ENCODE results near the gene KCTD11. TPM values are rescaled to one million over a fixed set of nuclear protein-coding genes. Genes with fewer than 3 reads are reported as not detected.

Gene KCTD11
- total and polyA plus RNA-seq, 10 of the 15 experiments (the other 5 are each of a cell fraction or from before 2014, with no cell fraction given): 0.05 to 7.3 (median 2.9) TPM

DNA sequence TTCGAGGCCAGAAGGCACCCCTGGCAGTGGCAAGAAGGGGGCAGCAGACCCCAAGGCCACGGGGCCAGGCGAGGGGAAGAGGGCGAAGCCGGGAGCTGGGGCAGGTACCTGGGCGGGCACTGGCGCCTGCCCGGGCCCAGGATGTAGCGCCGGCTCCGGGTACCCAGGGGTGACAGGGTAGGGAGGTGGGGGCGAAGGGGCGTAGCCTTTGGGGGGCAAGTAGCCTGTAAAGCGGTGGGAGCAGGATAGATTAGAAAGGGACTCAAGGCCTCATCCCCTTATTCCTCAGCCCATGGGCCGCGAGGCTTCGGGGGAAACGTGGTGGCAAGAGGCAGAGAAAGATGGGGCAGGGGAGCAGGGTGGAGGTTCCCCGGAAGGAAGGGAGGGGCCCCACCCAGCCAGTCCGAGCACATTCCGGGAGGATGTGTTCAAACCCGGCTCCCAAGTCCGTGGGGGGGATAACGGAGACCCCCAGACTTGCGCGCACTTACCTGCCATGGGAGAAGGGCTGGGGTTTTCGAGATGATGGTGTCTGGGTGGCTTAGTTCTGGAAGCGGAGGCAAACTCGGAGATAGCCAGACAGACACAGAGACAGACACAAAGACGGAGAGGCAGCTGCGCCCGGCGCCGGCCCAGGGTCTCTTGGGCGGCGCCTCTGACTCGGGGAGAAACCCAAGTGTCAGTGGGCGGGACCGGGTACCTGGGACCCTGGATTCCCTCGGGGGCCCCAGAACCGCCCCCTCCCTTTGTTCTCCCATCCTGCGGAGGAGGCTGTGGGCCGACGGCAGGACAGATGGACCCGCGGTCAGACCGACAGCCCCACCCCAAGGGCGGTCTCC lies 41.9 kb downstream of the KCTD11 start:
- Histone ChIP-seq H3K79me2 (ENCODE audit: control insufficient read depth, insufficient read depth, low read length) (peaks cover 2% of the 10 kb centered on the region), H2AFZ (ENCODE audit: control insufficient read depth, low read depth, low read length) (peak overlapping the region; percentile 89), H3K9ac (ENCODE audit: control insufficient read depth, insufficient read depth, low read length) (peak overlapping the region; percentile 85), H3K4me1 (ENCODE audit: control insufficient read depth, insufficient read depth, low read length) (no peaks in the 10 kb centered on the region), H4K20me1 (ENCODE audit: control insufficient read depth, insufficient read depth) (no peaks in the 10 kb centered on the region), H3K9me3 (replicated peaks; ENCODE audit: control insufficient read depth, insufficient read depth, low read length) (no peaks in the 10 kb centered on the region), H3K4me2 (ENCODE audit: control insufficient read depth, insufficient read depth) (peak overlapping the region; percentile 96), H3K27me3 (replicated peaks in 1 of 2; ENCODE audit: control insufficient read depth in 2 of 2, insufficient read depth in 2 of 2, low read length in 1 of 2) (no peaks in the 10 kb centered on the region), H3K36me3 (ENCODE audit: control insufficient read depth in 2 of 2, insufficient read depth in 2 of 2, low read length in 1 of 2) (no peaks in the 10 kb centered on the region), H3K27ac (ENCODE audit: control insufficient read depth, insufficient read depth) (peak overlapping the region; percentile 58), H3K4me3 (peak overlapping the region; percentile 80)
- FAIRE-seq (peak; percentile 31), DNase-seq (ENCODE audit: low read depth, low spot score) (no peak), ATAC-seq (peak; percentile 70)
- 7% methylated on average over 40 of the region's 48 CpGs for WGBS (ENCODE audit: insufficient coverage, insufficient replicate concordance, low lambda C conversion rate, missing lambda C conversion rate)
- in situ Hi-C loops (cut with MboI): no loop called here
- intact Hi-C loops (cut with micrococcal nuclease; ENCODE audit: unreplicated experiment): no loop called here
- ChIA-PET POLR2A (interaction anchor here (0.9 to 3.2 kb wide), 2 partner anchors 10 to 92 kb away, joined by 3 to 23 read pairs; partner anchors contain the start of gene TMEM256), SMC1A (ENCODE audit: uncharacterized antibody, unreplicated experiment) (no interaction called here), CTCF (interaction anchor here (0.6 to 1.5 kb wide), 3 partner anchors 94 to 167 kb away, joined by 3 to 10 read pairs (median 4); partner anchors contain the start of gene SENP3), RAD21 (ENCODE audit: unreplicated experiment) (interaction anchor here (1.0 to 1.3 kb wide), 6 partner anchors 10 to 167 kb away, joined by 3 to 10 read pairs (median 4); partner anchors contain the start of genes ACAP1, TMEM102, TMEM256 and TNFSF12)
- TSS peak; percentile 67 for BruUV-seq (replicated peaks)
- TF ChIP-seq CHD1 (IDR thresholded peaks at IDR 0.05; ENCODE audit: low read depth, low read length) (no peak), POLR2AphosphoS2 (IDR thresholded peaks at IDR 0.05; ENCODE audit: low read depth, low read length) (no peak), IKZF1 (conservative IDR thresholded peaks at IDR 0.05) (no peak), EGR1 (IDR thresholded peaks at IDR 0.05; ENCODE audit: borderline replicate concordance in 1 of 2, low read depth in 2 of 2, low read length in 2 of 2) (0 out of 3 replicates have a peak, but pooled peaks of 1 of the 2 experiments have one; percentile 53), GABPA (IDR thresholded peaks at IDR 0.05; ENCODE audit: low read depth) (no peak), STAT1 (conservative IDR thresholded peaks at IDR 0.05) (no peak), PAX5 (IDR thresholded peaks at IDR 0.05; ENCODE audit: borderline replicate concordance, low read depth, low read length) (no peak), TAF1 (IDR thresholded peaks at IDR 0.05; ENCODE audit: borderline replicate concordance, low read depth, low read length) (no peak), GATAD2B (conservative IDR thresholded peaks at IDR 0.05; ENCODE audit: low read depth) (no peak)
- TF ChIP-seq, protein P1, sequence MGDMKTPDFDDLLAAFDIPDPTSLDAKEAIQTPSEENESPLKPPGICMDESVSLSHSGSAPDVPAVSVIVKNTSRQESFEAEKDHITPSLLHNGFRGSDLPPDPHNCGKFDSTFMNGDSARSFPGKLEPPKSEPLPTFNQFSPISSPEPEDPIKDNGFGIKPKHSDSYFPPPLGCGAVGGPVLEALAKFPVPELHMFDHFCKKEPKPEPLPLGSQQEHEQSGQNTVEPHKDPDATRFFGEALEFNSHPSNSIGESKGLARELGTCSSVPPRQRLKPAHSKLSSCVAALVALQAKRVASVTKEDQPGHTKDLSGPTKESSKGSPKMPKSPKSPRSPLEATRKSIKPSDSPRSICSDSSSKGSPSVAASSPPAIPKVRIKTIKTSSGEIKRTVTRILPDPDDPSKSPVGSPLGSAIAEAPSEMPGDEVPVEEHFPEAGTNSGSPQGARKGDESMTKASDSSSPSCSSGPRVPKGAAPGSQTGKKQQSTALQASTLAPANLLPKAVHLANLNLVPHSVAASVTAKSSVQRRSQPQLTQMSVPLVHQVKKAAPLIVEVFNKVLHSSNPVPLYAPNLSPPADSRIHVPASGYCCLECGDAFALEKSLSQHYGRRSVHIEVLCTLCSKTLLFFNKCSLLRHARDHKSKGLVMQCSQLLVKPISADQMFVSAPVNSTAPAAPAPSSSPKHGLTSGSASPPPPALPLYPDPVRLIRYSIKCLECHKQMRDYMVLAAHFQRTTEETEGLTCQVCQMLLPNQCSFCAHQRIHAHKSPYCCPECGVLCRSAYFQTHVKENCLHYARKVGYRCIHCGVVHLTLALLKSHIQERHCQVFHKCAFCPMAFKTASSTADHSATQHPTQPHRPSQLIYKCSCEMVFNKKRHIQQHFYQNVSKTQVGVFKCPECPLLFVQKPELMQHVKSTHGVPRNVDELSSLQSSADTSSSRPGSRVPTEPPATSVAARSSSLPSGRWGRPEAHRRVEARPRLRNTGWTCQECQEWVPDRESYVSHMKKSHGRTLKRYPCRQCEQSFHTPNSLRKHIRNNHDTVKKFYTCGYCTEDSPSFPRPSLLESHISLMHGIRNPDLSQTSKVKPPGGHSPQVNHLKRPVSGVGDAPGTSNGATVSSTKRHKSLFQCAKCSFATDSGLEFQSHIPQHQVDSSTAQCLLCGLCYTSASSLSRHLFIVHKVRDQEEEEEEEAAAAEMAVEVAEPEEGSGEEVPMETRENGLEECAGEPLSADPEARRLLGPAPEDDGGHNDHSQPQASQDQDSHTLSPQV (IDR thresholded peaks at IDR 0.05): no peak
- TF ChIP-seq, protein P2, sequence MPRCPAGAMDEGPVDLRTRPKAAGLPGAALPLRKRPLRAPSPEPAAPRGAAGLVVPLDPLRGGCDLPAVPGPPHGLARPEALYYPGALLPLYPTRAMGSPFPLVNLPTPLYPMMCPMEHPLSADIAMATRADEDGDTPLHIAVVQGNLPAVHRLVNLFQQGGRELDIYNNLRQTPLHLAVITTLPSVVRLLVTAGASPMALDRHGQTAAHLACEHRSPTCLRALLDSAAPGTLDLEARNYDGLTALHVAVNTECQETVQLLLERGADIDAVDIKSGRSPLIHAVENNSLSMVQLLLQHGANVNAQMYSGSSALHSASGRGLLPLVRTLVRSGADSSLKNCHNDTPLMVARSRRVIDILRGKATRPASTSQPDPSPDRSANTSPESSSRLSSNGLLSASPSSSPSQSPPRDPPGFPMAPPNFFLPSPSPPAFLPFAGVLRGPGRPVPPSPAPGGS (IDR thresholded peaks at IDR 0.05; ENCODE audit: borderline replicate concordance, insufficient read depth, low read depth, low read length, poor library complexity, severe bottlenecking): no peak
- TF ChIP-seq, protein P3, sequence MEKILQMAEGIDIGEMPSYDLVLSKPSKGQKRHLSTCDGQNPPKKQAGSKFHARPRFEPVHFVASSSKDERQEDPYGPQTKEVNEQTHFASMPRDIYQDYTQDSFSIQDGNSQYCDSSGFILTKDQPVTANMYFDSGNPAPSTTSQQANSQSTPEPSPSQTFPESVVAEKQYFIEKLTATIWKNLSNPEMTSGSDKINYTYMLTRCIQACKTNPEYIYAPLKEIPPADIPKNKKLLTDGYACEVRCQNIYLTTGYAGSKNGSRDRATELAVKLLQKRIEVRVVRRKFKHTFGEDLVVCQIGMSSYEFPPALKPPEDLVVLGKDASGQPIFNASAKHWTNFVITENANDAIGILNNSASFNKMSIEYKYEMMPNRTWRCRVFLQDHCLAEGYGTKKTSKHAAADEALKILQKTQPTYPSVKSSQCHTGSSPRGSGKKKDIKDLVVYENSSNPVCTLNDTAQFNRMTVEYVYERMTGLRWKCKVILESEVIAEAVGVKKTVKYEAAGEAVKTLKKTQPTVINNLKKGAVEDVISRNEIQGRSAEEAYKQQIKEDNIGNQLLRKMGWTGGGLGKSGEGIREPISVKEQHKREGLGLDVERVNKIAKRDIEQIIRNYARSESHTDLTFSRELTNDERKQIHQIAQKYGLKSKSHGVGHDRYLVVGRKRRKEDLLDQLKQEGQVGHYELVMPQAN (conservative IDR thresholded peaks at IDR 0.05): no peak
- TF ChIP-seq, protein P4, sequence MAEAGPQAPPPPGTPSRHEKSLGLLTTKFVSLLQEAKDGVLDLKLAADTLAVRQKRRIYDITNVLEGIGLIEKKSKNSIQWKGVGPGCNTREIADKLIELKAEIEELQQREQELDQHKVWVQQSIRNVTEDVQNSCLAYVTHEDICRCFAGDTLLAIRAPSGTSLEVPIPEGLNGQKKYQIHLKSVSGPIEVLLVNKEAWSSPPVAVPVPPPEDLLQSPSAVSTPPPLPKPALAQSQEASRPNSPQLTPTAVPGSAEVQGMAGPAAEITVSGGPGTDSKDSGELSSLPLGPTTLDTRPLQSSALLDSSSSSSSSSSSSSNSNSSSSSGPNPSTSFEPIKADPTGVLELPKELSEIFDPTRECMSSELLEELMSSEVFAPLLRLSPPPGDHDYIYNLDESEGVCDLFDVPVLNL (IDR thresholded peaks at IDR 0.05; ENCODE audit: low read depth, low read length): no peak

Measured in GM12878 (cell line).